Measurements from ENCODE around the gene CERS3.

DNA sequence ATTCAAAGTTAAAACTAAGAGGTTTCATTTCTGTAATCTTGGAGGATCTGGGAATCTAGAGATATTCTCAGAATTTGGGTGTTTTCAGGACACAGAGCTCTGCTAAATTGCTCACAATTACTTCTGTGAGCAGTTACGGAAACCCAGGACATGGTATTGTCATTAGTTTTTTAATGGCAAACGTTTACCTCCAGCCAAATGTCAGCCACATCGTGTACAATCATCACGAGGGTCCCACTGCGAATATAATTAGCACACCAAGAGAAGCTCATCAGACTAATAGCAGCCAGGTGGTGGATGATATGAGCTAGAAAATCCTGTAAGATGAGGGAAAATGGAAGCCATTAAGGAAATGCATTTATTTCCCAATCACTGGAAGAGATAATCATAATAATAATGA, 56.0 kb downstream of the CERS3 start:
- TF ChIP-seq, protein P1, sequence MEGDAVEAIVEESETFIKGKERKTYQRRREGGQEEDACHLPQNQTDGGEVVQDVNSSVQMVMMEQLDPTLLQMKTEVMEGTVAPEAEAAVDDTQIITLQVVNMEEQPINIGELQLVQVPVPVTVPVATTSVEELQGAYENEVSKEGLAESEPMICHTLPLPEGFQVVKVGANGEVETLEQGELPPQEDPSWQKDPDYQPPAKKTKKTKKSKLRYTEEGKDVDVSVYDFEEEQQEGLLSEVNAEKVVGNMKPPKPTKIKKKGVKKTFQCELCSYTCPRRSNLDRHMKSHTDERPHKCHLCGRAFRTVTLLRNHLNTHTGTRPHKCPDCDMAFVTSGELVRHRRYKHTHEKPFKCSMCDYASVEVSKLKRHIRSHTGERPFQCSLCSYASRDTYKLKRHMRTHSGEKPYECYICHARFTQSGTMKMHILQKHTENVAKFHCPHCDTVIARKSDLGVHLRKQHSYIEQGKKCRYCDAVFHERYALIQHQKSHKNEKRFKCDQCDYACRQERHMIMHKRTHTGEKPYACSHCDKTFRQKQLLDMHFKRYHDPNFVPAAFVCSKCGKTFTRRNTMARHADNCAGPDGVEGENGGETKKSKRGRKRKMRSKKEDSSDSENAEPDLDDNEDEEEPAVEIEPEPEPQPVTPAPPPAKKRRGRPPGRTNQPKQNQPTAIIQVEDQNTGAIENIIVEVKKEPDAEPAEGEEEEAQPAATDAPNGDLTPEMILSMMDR (optimal IDR thresholded peaks at IDR 0.05 in 1 of 3, IDR thresholded peaks at IDR 0.05 in 1 of 3, conservative IDR thresholded peaks at IDR 0.05 in 1 of 3; ENCODE audit: extremely low read depth in 1 of 3, insufficient read depth in 2 of 3, low read length in 3 of 3) = no peak
- no peak for TF ChIP-seq EZH2 (IDR thresholded peaks at IDR 0.05; ENCODE audit: low read length)
